Motor neuron (in vitro differentiated cells): ENCODE results near the gene DPYD. TPM values are rescaled to one million over a fixed set of nuclear protein-coding genes. Genes with fewer than 3 reads are reported as not detected.

Experiments used
- ATAC-seq, 8 experiments: fragments of 200-7000 bp; cut with Tn5 transposase; replicated peaks in 6 of 8; 2 replicates each; pipeline ENCODE4 v1.8.0; 2021; ENCODE audit warnings: mild to moderate bottlenecking in 8 of 8, moderate library complexity in 8 of 8
- H3K27ac ChIP-seq, 2 donors: fragments of 250-450 bp; sonication (Bioruptor Pico); 2 replicates each; pipeline ENCODE4 v1.9.0; 2021; ENCODE audit warnings: antibody characterized with exemption in 2 of 2, mild to moderate bottlenecking in 2 of 2, moderate library complexity in 1 of 2
- H3K4me1 ChIP-seq, 2 donors: fragments of 250-450 bp; sonication (Bioruptor Pico); replicated peaks in 1 of 2; 2 replicates each; pipeline ENCODE4 v1.6.1; 2021; ENCODE audit warnings: antibody characterized with exemption in 2 of 2, mild to moderate bottlenecking in 2 of 2, moderate library complexity in 1 of 2
- H3K4me3 ChIP-seq, 5 donors: fragments of 250-450 bp; sonication (Bioruptor Pico); 2 replicates each; pipeline ENCODE4 v1.9.0; 2021; ENCODE audit warnings: antibody characterized with exemption in 5 of 5, mild to moderate bottlenecking in 5 of 5, moderate library complexity in 4 of 5
- WGBS, 10 experiments: fragments of 450-650 bp; shearing (Covaris generic); methylation state at CpG; one replicate each; pipeline ENCODE4 v1.0.0; 2022; 5-methylcytosine and 5-hydroxymethylcytosine counted together
- in situ Hi-C, 9 experiments: fragments of 400-800 bp; cut with MboI; loops; one replicate each; pipeline ENCODE4 v1.15.0; 2021; ENCODE audit warnings: low sequenced_read_pairs in 9 of 9, low pct_unique_long_range_greater_than_20kb in 2 of 9; ENCODE audit not compliant: unreplicated experiment in 9 of 9
- total RNA-seq, 8 experiments: library from RNA; unstranded; fragments of 300-600 nt; gene quantifications; 2 replicates each; pipeline versions ENCODE4 v1.2.3 to v1.2.4, GENCODE V29; 2022

Gene DPYD
- total RNA-seq, 8 experiments from 2014 or later, result 7.4 to 37.1 (median 14.2) TPM

- in situ Hi-C loops, result no loop called here
- H3K4me1 ChIP-seq, result no peaks in the 10 kb centered on the region
- H3K4me3 ChIP-seq, result no peak overlapping the region
- 9 to 85% (median 61%) methylated on average over 1 to 2 of the region's 2 CpGs for WGBS, 10 experiments
- no peak for ATAC-seq
- H3K27ac ChIP-seq, result no peak overlapping the region
Measured at GRCh38 chr1:97073936-97074335, 846.9 kb downstream of the DPYD start.

- in situ Hi-C loops, result no loop called here
- Histone ChIP-seq H3K4me3 (no peak overlapping the region), H3K27ac (no peak overlapping the region), H3K4me1 (no peaks in the 10 kb centered on the region)
- ATAC-seq, result no peak
Measured at GRCh38 chr1:97073169-97073568, 847.7 kb downstream of the DPYD start.

- WGBS, 10 experiments, result 50 to 100% (median 86%) methylated on average over 2 to 3 of the region's 3 CpGs
- no peak for ATAC-seq
- Histone ChIP-seq H3K4me1 (no peaks in the 10 kb centered on the region), H3K27ac (no peak overlapping the region), H3K4me3 (no peak overlapping the region)
- in situ Hi-C loops, result no loop called here
Measured at GRCh38 chr1:97071173-97071572, 849.7 kb downstream of the DPYD start.

- ATAC-seq, result no peak
- in situ Hi-C loops, result no loop called here
- WGBS, 10 experiments, result 84 to 100% (median 94%) methylated on average over 1 to 4 of the region's 4 CpGs; no CpG with 5 or more reads in 1 of the 10 experiments
- H3K4me3 ChIP-seq, result no peak overlapping the region
- no peak overlapping the region for H3K27ac ChIP-seq
- H3K4me1 ChIP-seq, result no peaks in the 10 kb centered on the region
Measured at GRCh38 chr1:97070376-97070775, 850.5 kb downstream of the DPYD start.

- ATAC-seq, result no peak
- Histone ChIP-seq H3K27ac (no peak overlapping the region), H3K4me3 (no peak overlapping the region), H3K4me1 (no peaks in the 10 kb centered on the region)
- in situ Hi-C loops, result no loop called here
- 20 to 100% (median 88%) methylated on average over 1 to 2 of the region's 2 CpGs; no CpG with 5 or more reads in 3 of the 10 experiments for WGBS, 10 experiments
Measured at GRCh38 chr1:97069312-97069711, 851.5 kb downstream of the DPYD start.

GRCh38 chr1:97066860-97067259 is 854.0 kb downstream of the DPYD start:
- Histone ChIP-seq H3K4me3 (no peak overlapping the region), H3K4me1 (no peaks in the 10 kb centered on the region), H3K27ac (no peak overlapping the region)
- ATAC-seq, result no peak
- in situ Hi-C loops, result no loop called here

GRCh38 chr1:97063532-97063931 is 857.3 kb downstream of the DPYD start:
- H3K4me3 ChIP-seq, result no peak overlapping the region
- H3K4me1 ChIP-seq, result no peaks in the 10 kb centered on the region
- H3K27ac ChIP-seq, result no peak overlapping the region
- in situ Hi-C loops, result no loop called here
- peak in 4 of 8 experiments; percentile 18 to 97 (median 92) for ATAC-seq

GRCh38 chr1:97061604-97062003 is 859.2 kb downstream of the DPYD start:
- H3K4me3 ChIP-seq, result no peak overlapping the region
- no peak overlapping the region for H3K27ac ChIP-seq
- 63 to 100% (median 77%) methylated on average over 1 to 2 of the region's 2 CpGs; no CpG with 5 or more reads in 4 of the 10 experiments for WGBS, 10 experiments
- in situ Hi-C loops, result no loop called here
- peak in 2 of 8 experiments; percentile 17 to 60 for ATAC-seq
- H3K4me1 ChIP-seq, result no peaks in the 10 kb centered on the region

GRCh38 chr1:97056386-97056785 is 864.4 kb downstream of the DPYD start:
- Histone ChIP-seq H3K4me1 (peaks cover 9 to 18% of the 10 kb centered on the region in 2 donors), H3K27ac (no peak overlapping the region), H3K4me3 (no peak overlapping the region)
- in situ Hi-C loops, result no loop called here
- ATAC-seq, result no peak
- 38 to 100% (median 86%) methylated on average over 1 to 2 of the region's 2 CpGs; no CpG with 5 or more reads in 4 of the 10 experiments for WGBS, 10 experiments

GRCh38 chr1:97053268-97053667 is 867.6 kb downstream of the DPYD start:
- H3K4me3 ChIP-seq, result no peak overlapping the region
- in situ Hi-C loops, result no loop called here
- WGBS, 10 experiments, result 36 to 100% (median 74%) methylated on average over 1 to 2 of the region's 2 CpGs; no CpG with 5 or more reads in 1 of the 10 experiments
- H3K27ac ChIP-seq, result no peak overlapping the region
- peaks cover 9 to 19% of the 10 kb centered on the region in 2 donors for H3K4me1 ChIP-seq
- ATAC-seq, result peak in 3 of 8 experiments; percentile 28 to 46 (median 35)

GRCh38 chr1:97051823-97052222 is 869.0 kb downstream of the DPYD start:
- in situ Hi-C loops, result no loop called here
- peaks cover 9 to 31% of the 10 kb centered on the region in 2 donors for H3K4me1 ChIP-seq
- H3K4me3 ChIP-seq, result no peak overlapping the region
- H3K27ac ChIP-seq, result no peak overlapping the region
- ATAC-seq, result no peak

GRCh38 chr1:97050506-97050905 is 870.3 kb downstream of the DPYD start:
- in situ Hi-C loops, result no loop called here
- ATAC-seq, result peak in 3 of 8 experiments; percentile 25 to 52 (median 31)
- 78 to 100% (median 100%) methylated on average over 1 of the region's 1 CpG; no CpG with 5 or more reads in 3 of the 10 experiments for WGBS, 10 experiments

GRCh38 chr1:97047421-97047793 is 873.4 kb downstream of the DPYD start:
- H3K4me3 ChIP-seq, result no peak overlapping the region
- WGBS, 10 experiments, result 15 to 100% (median 89%) methylated on average over 1 to 2 of the region's 2 CpGs
- H3K4me1 ChIP-seq, result peaks cover 0 to 17% of the 10 kb centered on the region in 2 donors
- no peak for ATAC-seq
- in situ Hi-C loops, result no loop called here
- H3K27ac ChIP-seq, result no peak overlapping the region

More at GRCh38 chr1:97050506-97050905, 870.3 kb downstream of the DPYD start:
- Histone ChIP-seq H3K4me3 (no peak overlapping the region), H3K4me1 (peaks cover 9 to 31% of the 10 kb centered on the region in 2 donors), H3K27ac (no peak overlapping the region)

- in situ Hi-C loops, result no loop called here
- Histone ChIP-seq H3K27ac (no peak overlapping the region), H3K4me1 (peaks cover 0 to 13% of the 10 kb centered on the region in 2 donors), H3K4me3 (no peak overlapping the region)
- 68 to 100% (median 91%) methylated on average over 2 to 5 of the region's 5 CpGs; no CpG with 5 or more reads in 2 of the 10 experiments for WGBS, 10 experiments
- ATAC-seq, result no peak
Measured at GRCh38 chr1:97046765-97047420, 873.9 kb downstream of the DPYD start.
